HG02981 (cell line): ENCODE results near the gene LTBP2.

Source experiments
- ATAC-seq: cut with Tn5 transposase; IDR thresholded peaks from one replicate; pipeline ENCODE4 v1.9.1; 2021; ENCODE audit warnings: mild to moderate bottlenecking, moderate library complexity; ENCODE audit not compliant: unreplicated experiment

LTBP2 gene

GRCh38 chr14:74638966-74639365, 26.9 kb upstream of the LTBP2 start:
- ATAC-seq: no peak

GRCh38 chr14:74638066-74638465, 26.0 kb upstream of the LTBP2 start:
- ATAC-seq: no peak

GRCh38 chr14:74637178-74637550, 25.1 kb upstream of the LTBP2 start:
- ATAC-seq: no peak

GRCh38 chr14:74636424-74637177, 24.6 kb upstream of the LTBP2 start:
- no peak for ATAC-seq

GRCh38 chr14:74635847-74636246, 23.8 kb upstream of the LTBP2 start:
- no peak for ATAC-seq

GRCh38 chr14:74634964-74635363, 22.9 kb upstream of the LTBP2 start:
- no peak for ATAC-seq

GRCh38 chr14:74634481-74634880, 22.4 kb upstream of the LTBP2 start:
- ATAC-seq: no peak

- no peak for ATAC-seq
These were observed 19.0 kb upstream of the LTBP2 start for GRCh38 chr14:74630881-74631690.

GRCh38 chr14:74628418-74628817, 16.4 kb upstream of the LTBP2 start:
- ATAC-seq: no peak

- ATAC-seq: no peak
These were observed 15.0 kb upstream of the LTBP2 start for GRCh38 chr14:74627076-74627475.

- ATAC-seq: no peak
These were observed 10.2 kb upstream of the LTBP2 start for GRCh38 chr14:74622257-74622656.

- no peak for ATAC-seq
These were observed 9.5 kb upstream of the LTBP2 start for GRCh38 chr14:74621556-74621955.

GRCh38 chr14:74620923-74621322, 8.9 kb upstream of the LTBP2 start:
- ATAC-seq: no peak

- no peak for ATAC-seq
These were observed 8.5 kb upstream of the LTBP2 start for GRCh38 chr14:74620497-74620921.

- ATAC-seq: no peak
These were observed 7.7 kb upstream of the LTBP2 start for GRCh38 chr14:74619672-74620131.

- no peak for ATAC-seq
These were observed 6.3 kb upstream of the LTBP2 start for GRCh38 chr14:74618078-74618952.

GRCh38 chr14:74616996-74617700, 5.1 kb upstream of the LTBP2 start:
- ATAC-seq: no peak

- no peak for ATAC-seq
These were observed 4.5 kb upstream of the LTBP2 start for GRCh38 chr14:74616507-74616906.

GRCh38 chr14:74615735-74616134, 3.7 kb upstream of the LTBP2 start:
- no peak for ATAC-seq
